Mammary microvascular endothelial cell (primary cell): Measurements from ENCODE around the gene DOK4. TPM values are rescaled to one million over a fixed set of nuclear protein-coding genes. Genes with fewer than 3 reads are reported as not detected.

ENCODE experiments used
- total RNA-seq: library from RNA; depleted of rRNA; stranded (reverse); fragments of >200 nt; gene quantifications from 2 replicates; pipeline ENCODE4 v1.2.3, GENCODE V29; 2015

The DOK4 gene
- 7.8 and 10.1 TPM in 2 replicates for total RNA-seq

DNA sequence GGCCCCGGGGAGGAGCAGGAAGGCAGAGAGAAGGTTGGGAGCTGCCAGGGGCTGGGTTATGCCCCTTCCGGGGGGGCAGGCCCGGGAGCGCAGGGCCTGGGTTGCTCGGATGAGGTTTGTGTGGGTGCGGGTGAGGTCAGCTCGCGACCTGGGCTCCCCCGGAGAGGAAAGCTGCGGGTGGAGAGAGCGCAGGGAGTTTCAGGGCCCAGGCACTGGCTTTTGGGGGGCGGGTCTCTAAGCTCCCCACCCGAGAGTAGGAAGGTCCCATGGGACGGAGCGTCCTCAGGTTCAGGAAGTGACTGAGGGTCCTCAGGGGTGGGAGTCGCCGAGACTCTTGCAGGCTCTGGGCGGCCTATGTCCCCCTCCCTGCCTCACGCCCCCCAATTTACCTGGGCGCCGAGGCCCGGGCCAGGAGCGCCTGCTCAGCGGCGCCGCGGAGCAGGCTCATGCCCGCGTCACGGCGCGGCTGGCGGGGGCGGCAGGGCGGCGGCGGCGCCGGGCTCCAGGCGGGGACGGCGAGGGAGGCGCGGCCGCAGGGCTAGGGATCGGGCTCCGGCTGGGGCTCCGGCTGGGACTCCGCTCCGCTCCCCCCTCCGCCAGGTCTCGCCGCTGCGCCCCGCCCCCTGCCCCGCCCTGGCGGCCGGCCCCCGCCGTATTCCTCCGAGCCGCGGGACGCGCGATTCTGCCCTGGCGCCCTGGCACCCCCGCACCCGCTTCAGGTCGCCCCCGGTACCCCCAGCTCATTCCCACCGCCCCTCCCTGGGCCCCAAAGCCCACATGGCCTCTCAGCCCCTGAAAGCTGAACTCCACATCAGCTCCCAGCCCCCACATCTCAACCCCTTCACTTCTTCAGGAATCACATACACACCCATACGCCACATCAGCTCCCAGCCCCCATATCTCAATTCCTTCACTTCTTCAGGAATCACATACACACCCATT, at the start of gene DOK4:
Gene DOK4 (minus strand): TSS at position 578 of the 942 bp plus-strand sequence. CDS start 6,986 bp downstream, outside the sequence.

DNA sequence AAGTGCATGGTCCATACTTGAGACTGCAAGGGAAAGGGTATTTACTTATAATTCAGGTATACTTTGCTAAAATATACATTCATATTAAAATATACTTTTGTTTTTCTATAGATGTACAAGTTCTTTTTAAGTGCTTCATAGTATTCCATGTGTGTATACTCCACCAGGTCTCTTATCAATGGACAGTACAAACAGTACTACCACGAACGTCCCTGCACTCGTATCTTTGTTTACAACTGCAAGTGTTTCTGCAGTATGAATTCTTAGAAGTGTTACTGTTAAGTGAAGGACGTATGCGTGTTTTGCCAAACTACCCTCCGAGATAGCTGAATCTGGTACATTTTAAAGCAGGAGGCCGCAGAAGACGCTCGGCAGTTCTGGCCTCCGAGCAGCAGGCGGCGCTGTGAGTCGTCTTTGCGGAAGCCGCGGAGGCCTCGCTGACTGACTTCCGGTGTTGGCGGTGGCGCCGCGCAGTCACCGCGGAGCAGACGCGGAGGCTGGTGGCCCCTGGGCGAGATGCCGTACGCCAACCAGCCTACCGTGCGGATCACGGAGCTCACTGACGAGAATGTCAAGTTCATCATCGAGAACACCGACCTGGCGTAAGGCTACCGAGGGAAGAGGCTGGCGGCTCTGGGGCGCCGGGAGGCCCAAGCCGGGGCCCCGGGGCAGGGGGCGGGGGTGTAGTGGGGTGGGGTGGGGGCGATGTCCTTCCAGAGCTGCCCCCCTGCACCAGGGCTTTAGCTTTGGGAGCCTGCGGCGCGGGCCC, 23.9 kb downstream of the DOK4 start, which contains the start of gene POLR2C:
Gene POLR2C (plus strand): TSS at position 471 of the 769 bp plus-strand sequence. CDS start 46 bp downstream, at position 517.

DNA sequence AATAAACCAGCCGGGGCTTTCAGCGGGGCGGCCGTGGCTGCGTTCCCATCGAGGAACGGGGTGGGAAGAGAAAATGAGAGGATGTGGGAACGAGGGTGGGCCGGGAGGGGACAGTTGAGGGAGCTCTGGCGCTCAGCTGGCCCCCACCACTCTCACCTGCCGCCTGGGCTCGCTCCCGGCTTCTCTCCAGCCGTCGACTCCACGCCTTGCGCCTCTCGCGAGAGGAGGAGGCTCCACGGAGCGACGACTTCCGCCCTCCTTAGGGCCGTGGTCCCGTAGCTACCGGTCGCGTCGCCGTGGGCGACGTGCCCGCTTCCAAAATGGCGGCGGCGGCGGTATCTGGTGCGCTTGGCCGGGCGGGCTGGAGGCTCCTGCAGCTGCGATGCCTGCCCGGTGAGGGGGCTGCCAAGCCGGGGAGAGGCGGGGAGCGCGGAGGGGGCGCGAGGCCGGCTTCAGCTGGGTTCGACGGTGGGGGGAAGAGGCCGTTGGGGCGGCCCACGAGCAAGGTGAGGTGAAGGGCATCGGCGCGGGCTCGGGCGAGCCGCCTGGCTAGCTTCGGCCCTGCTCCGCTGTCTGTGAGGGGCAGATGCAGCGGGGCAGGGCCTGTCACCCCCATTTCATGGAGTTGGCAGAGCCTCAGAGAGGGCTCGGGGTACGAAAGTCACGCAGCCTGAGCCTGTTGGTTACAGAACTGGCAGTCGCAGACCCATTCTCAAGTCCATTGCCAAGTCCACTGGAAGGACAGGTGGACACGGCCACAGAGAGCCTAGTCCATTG, 38.9 kb downstream of the DOK4 start, which contains the start of the genes CIAPIN1 and COQ9:
Gene CIAPIN1 (minus strand): TSS at position 200 of the 777 bp plus-strand sequence. CDS start 6,457 bp downstream, outside the sequence.
Gene COQ9 (plus strand): TSS at position 294 of the 777 bp plus-strand sequence. CDS start 27 bp downstream, at position 321.

Other genes starting within 250 kb of the DOK4 start
- 117 and 124 TPM in 2 replicates for gene ARL2BP, start 241.2 kb downstream of the DOK4 start, total RNA-seq
- gene PLLP, start 201.8 kb downstream of the DOK4 start, total RNA-seq: 2.1 and 3.0 TPM in 2 replicates
- gene CCL22, start 127.7 kb downstream of the DOK4 start, total RNA-seq: not detected in 2 replicates
- gene CX3CL1, start 114.0 kb downstream of the DOK4 start, total RNA-seq: 5.1 and 6.1 TPM in 2 replicates
- gene CCL17, start 81.7 kb downstream of the DOK4 start, total RNA-seq: not detected in 2 replicates
- 59.5 and 68.2 TPM in 2 replicates for gene CIAPIN1, start 39.1 kb downstream of the DOK4 start, total RNA-seq
- gene COQ9, start 39.0 kb downstream of the DOK4 start, total RNA-seq: 44.5 and 45.7 TPM in 2 replicates
- 96.7 and 107 TPM in 2 replicates for gene POLR2C, start 23.8 kb downstream of the DOK4 start, total RNA-seq
- 13.4 and 17.4 TPM in 2 replicates for gene CCDC102A, start 50.1 kb upstream of the DOK4 start, total RNA-seq
- not detected in 2 replicates for gene ADGRG5, start 56.1 kb upstream of the DOK4 start, total RNA-seq
- gene ADGRG1, start 142.1 kb upstream of the DOK4 start, total RNA-seq: 321 and 415 TPM in 2 replicates
- 0.13 and 0.34 TPM in 2 replicates for gene ADGRG3, start 181.8 kb upstream of the DOK4 start, total RNA-seq
- not detected in 2 replicates for gene DRC7, start 208.3 kb upstream of the DOK4 start, total RNA-seq
- 38.5 and 40.3 TPM in 2 replicates for gene KATNB1, start 249.3 kb upstream of the DOK4 start, total RNA-seq